Caco-2 (cell line): ENCODE measurements around the gene RAD51C. TPM values are rescaled to one million over a fixed set of nuclear protein-coding genes. Genes with fewer than 3 reads are reported as not detected.

ENCODE experiments used
- BruUV-seq: library from RNA; stranded (reverse); fragments of 400-500 nt; replicated peaks from 2 replicates; lab custom pipeline; 2021; lab: Mats Ljungman, UMichigan
- CTCF ChIA-PET: fragments of 300-600 bp; sonication (Branson Sonifier 250); formaldehyde crosslinking; loops from one replicate; lab custom pipeline; 2022; ENCODE audit warnings: antibody characterized with exemption; lab: Charles Lee
- POLR2A ChIA-PET: fragments of 300-600 bp; sonication (Branson Sonifier 250); formaldehyde crosslinking; loops from one replicate; lab custom pipeline; 2022; ENCODE audit warnings: antibody characterized with exemption; lab: Charles Lee
- DNase-seq, 2 experiments: peaks; one replicate each; pipeline versions ENCODE4 v3.0.0 to v3.0.0-alpha.2; 2020 to 2022
- H3K27me3 ChIP-seq: replicated peaks from 2 replicates; pipeline ENCODE4 v1.6.0; 2011; ENCODE audit warnings: low read length; ENCODE audit not compliant: control insufficient read depth, insufficient read depth
- H3K36me3 ChIP-seq: 2 replicates; pipeline ENCODE4 v1.5.1; 2011; ENCODE audit warnings: low read length; ENCODE audit not compliant: control insufficient read depth, insufficient read depth
- H3K4me1 ChIP-seq: fragments of 250-450 bp; sonication (Bioruptor Pico); 2 replicates; pipeline ENCODE4 v1.5.1; 2020; ENCODE audit warnings: mild to moderate bottlenecking
- H3K4me3 ChIP-seq: 2 replicates; pipeline ENCODE4 v1.5.1; 2011; ENCODE audit warnings: low read depth, mild to moderate bottlenecking, control low read depth, low read length
- H3K9me3 ChIP-seq: fragments of 250-450 bp; sonication (Bioruptor Pico); 2 replicates; pipeline ENCODE4 v1.5.1; 2020; ENCODE audit warnings: mild to moderate bottlenecking, moderate library complexity
- H3K27ac Mint-ChIP-seq: one replicate; pipeline ENCODE4 v1.8.0; 2022; ENCODE audit warnings: mixed read lengths; ENCODE audit not compliant: unreplicated experiment
- H3K27me3 Mint-ChIP-seq: one replicate; pipeline ENCODE4 v1.8.0; 2022; ENCODE audit warnings: mixed read lengths; ENCODE audit not compliant: insufficient read depth, unreplicated experiment
- H3K36me3 Mint-ChIP-seq: one replicate; pipeline ENCODE4 v1.8.0; 2022; ENCODE audit warnings: mild to moderate bottlenecking, mixed read lengths; ENCODE audit not compliant: insufficient read depth, unreplicated experiment
- H3K4me1 Mint-ChIP-seq: one replicate; pipeline ENCODE4 v1.8.0; 2022; ENCODE audit warnings: low read depth, mixed read lengths; ENCODE audit not compliant: unreplicated experiment
- H3K4me3 Mint-ChIP-seq: one replicate; pipeline ENCODE4 v1.8.0; 2022; ENCODE audit warnings: mild to moderate bottlenecking, moderate library complexity, mixed read lengths; ENCODE audit not compliant: unreplicated experiment
- H3K9me3 Mint-ChIP-seq: one replicate; pipeline ENCODE4 v1.8.0; 2022; ENCODE audit warnings: mixed read lengths; ENCODE audit not compliant: unreplicated experiment
- intact Hi-C: fragments of 100-400 bp; cut with micrococcal nuclease; formaldehyde crosslinking; loops from one replicate; pipeline ENCODE4 v1.10.0; 2022; ENCODE audit not compliant: unreplicated experiment
- total RNA-seq: library from RNA; stranded (reverse); gene quantifications from 2 replicates; pipeline ENCODE4 v1.2.3, GENCODE V29; 2022
- TF ChIP-seq, protein P1 (sequence below), 2 experiments: fragments of 200-600 bp in 1 of 2; IDR thresholded peaks; 1 replicate in 1 of 2; 2 replicates in 1 of 2; pipeline versions ENCODE4 v1.5.1 to v1.8.0; 2011 to 2022; ENCODE audit warnings: antibody characterized with exemption in 1 of 2, control low read depth in 1 of 2, inconsistent platforms in 1 of 2, low read depth in 1 of 2, low read length in 1 of 2, mild to moderate bottlenecking in 1 of 2, moderate library complexity in 1 of 2; ENCODE audit not compliant: insufficient read depth in 1 of 2, severe bottlenecking in 1 of 2, unreplicated experiment in 1 of 2

RAD51C gene
- total RNA-seq, 1 experiment from 2014 or later = 61.2 TPM

DNA sequence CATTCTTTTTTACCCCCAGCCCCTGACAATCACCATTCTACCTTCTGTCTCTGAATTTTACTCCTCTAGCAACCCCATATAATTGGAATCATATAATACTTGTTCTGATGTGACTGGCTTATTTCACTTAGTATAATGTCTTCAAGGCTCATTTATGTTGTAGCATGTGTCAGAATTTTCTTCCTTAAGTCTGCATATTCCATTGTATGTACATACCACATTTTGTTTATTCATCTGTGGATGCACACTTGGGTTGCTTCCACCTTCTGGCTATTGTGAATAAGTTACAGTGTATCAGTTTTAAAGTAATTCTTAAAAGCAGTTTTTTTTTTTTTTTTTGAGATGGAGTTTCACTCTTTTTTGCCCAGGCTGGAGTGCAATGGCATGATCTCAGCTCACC lies 38.5 kb downstream of the RAD51C start:
- no peak overlapping the region for H3K27ac Mint-ChIP-seq
- POLR2A ChIA-PET = no interaction called here
- H3K4me1 Mint-ChIP-seq = no peaks in the 10 kb centered on the region
- CTCF ChIA-PET = no interaction called here
- H3K27me3 Mint-ChIP-seq = no peaks in the 10 kb centered on the region
- no peak overlapping the region for H3K4me3 ChIP-seq
- H3K4me3 Mint-ChIP-seq = no peak overlapping the region
- no TSS peak for BruUV-seq
- H3K36me3 Mint-ChIP-seq = peaks cover 5% of the 10 kb centered on the region
- no peaks in the 10 kb centered on the region for H3K4me1 ChIP-seq
- intact Hi-C loops = no loop called here
- H3K36me3 ChIP-seq = no peaks in the 10 kb centered on the region
- H3K9me3 ChIP-seq = no peaks in the 10 kb centered on the region
- TF ChIP-seq, protein P1, sequence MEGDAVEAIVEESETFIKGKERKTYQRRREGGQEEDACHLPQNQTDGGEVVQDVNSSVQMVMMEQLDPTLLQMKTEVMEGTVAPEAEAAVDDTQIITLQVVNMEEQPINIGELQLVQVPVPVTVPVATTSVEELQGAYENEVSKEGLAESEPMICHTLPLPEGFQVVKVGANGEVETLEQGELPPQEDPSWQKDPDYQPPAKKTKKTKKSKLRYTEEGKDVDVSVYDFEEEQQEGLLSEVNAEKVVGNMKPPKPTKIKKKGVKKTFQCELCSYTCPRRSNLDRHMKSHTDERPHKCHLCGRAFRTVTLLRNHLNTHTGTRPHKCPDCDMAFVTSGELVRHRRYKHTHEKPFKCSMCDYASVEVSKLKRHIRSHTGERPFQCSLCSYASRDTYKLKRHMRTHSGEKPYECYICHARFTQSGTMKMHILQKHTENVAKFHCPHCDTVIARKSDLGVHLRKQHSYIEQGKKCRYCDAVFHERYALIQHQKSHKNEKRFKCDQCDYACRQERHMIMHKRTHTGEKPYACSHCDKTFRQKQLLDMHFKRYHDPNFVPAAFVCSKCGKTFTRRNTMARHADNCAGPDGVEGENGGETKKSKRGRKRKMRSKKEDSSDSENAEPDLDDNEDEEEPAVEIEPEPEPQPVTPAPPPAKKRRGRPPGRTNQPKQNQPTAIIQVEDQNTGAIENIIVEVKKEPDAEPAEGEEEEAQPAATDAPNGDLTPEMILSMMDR (IDR thresholded peaks at IDR 0.05; ENCODE audit: insufficient read depth in 1 of 2, low read depth in 1 of 2, low read length in 1 of 2, severe bottlenecking in 1 of 2, unreplicated experiment in 1 of 2) = no peak
- DNase-seq = no peak
- H3K9me3 Mint-ChIP-seq = no peaks in the 10 kb centered on the region
- no peaks in the 10 kb centered on the region for H3K27me3 ChIP-seq

DNA sequence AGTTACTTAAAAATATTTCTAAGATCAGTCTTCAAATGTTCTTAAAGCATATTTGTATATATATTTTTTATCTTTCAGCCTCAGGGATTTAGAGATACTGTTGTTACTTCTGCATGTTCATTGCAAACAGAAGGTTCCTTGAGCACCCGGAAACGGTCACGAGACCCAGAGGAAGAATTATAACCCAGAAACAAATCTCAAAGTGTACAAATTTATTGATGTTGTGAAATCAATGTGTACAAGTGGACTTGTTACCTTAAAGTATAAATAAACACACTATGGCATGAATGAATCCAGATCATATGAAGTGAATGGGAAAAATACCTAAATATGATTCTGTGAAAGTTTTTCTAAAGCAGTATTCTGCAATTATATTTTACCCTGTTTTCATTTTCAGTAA lies 41.6 kb downstream of the RAD51C start:
- no peak for DNase-seq
- H3K9me3 Mint-ChIP-seq = no peaks in the 10 kb centered on the region
- ChIA-PET POLR2A (no interaction called here), CTCF (no interaction called here)
- H3K9me3 ChIP-seq = no peaks in the 10 kb centered on the region
- TF ChIP-seq, protein P1 (IDR thresholded peaks at IDR 0.05; ENCODE audit: insufficient read depth in 1 of 2, low read depth in 1 of 2, low read length in 1 of 2, severe bottlenecking in 1 of 2, unreplicated experiment in 1 of 2) = no peak
- H3K36me3 Mint-ChIP-seq = peaks cover 5% of the 10 kb centered on the region
- no peak overlapping the region for H3K27ac Mint-ChIP-seq
- no peak overlapping the region for H3K4me3 Mint-ChIP-seq
- no peaks in the 10 kb centered on the region for H3K27me3 ChIP-seq
- BruUV-seq = no TSS peak
- H3K4me3 ChIP-seq = no peak overlapping the region
- no peaks in the 10 kb centered on the region for H3K27me3 Mint-ChIP-seq
- H3K36me3 ChIP-seq = no peaks in the 10 kb centered on the region
- intact Hi-C loops = no loop called here
- no peaks in the 10 kb centered on the region for H3K4me1 ChIP-seq
- no peaks in the 10 kb centered on the region for H3K4me1 Mint-ChIP-seq

- POLR2A ChIA-PET = no interaction called here
- H3K27me3 Mint-ChIP-seq = no peaks in the 10 kb centered on the region
These were observed 42.4 kb downstream of the RAD51C start for GRCh38 chr17:58734811-58735210.

More at GRCh38 chr17:58734811-58735210, 42.4 kb downstream of the RAD51C start:
- H3K27me3 ChIP-seq = no peaks in the 10 kb centered on the region
- CTCF ChIA-PET = no interaction called here
- H3K36me3 ChIP-seq = no peaks in the 10 kb centered on the region
- TF ChIP-seq, protein P1 (IDR thresholded peaks at IDR 0.05; ENCODE audit: insufficient read depth in 1 of 2, low read depth in 1 of 2, low read length in 1 of 2, severe bottlenecking in 1 of 2, unreplicated experiment in 1 of 2) = no peak
- no peak for DNase-seq
- peaks cover 5% of the 10 kb centered on the region for H3K36me3 Mint-ChIP-seq
- no peaks in the 10 kb centered on the region for H3K9me3 Mint-ChIP-seq
- H3K4me3 Mint-ChIP-seq = no peak overlapping the region
- no peaks in the 10 kb centered on the region for H3K9me3 ChIP-seq
- H3K4me3 ChIP-seq = no peak overlapping the region
- H3K27ac Mint-ChIP-seq = no peak overlapping the region
- no peaks in the 10 kb centered on the region for H3K4me1 ChIP-seq
- no peaks in the 10 kb centered on the region for H3K4me1 Mint-ChIP-seq
- intact Hi-C loops = no loop called here
- no TSS peak for BruUV-seq
